H9 (cell line): Measurements from ENCODE around the gene KLHDC10. TPM values are rescaled to one million over a fixed set of nuclear protein-coding genes. Genes with fewer than 3 reads are reported as not detected.

Experiments
- DNase-seq: peaks from one replicate; pipeline ENCODE4 v3.0.0-alpha.2; 2017
- H2AFZ ChIP-seq: one replicate; pipeline ENCODE4 v1.6.1; 2013; ENCODE audit warnings: mild to moderate bottlenecking, low read length, control low read depth, moderate library complexity
- H2AK5ac ChIP-seq: 2 replicates; pipeline ENCODE4 v1.6.1; 2013; ENCODE audit warnings: low read length, control low read depth, mixed read lengths; ENCODE audit not compliant: insufficient read length
- H2BK120ac ChIP-seq: one replicate; pipeline ENCODE4 v1.6.1; 2013; ENCODE audit warnings: low read depth, mild to moderate bottlenecking, low read length, control low read depth, inconsistent platforms; ENCODE audit not compliant: poor library complexity, severe bottlenecking
- H2BK12ac ChIP-seq: 2 replicates; pipeline ENCODE4 v1.6.1; 2013; ENCODE audit warnings: low read length, control low read depth, mixed read lengths, low read depth; ENCODE audit not compliant: insufficient read length
- H2BK15ac ChIP-seq: 2 replicates; pipeline ENCODE4 v1.6.1; 2013; ENCODE audit warnings: low read depth, low read length, control low read depth
- H2BK20ac ChIP-seq: one replicate; pipeline ENCODE4 v1.6.1; 2013; ENCODE audit warnings: low read depth, mild to moderate bottlenecking, low read length, control low read depth, inconsistent platforms; ENCODE audit not compliant: poor library complexity, severe bottlenecking
- H2BK5ac ChIP-seq: 2 replicates; pipeline ENCODE4 v1.6.1; 2013; ENCODE audit warnings: low read length, control low read depth, mixed read lengths; ENCODE audit not compliant: insufficient read length
- H3K14ac ChIP-seq: 2 replicates; pipeline ENCODE4 v1.6.1; 2013; ENCODE audit warnings: low read length, control low read depth; ENCODE audit not compliant: insufficient read depth
- H3K18ac ChIP-seq: 2 replicates; pipeline ENCODE4 v1.6.1; 2013; ENCODE audit warnings: low read depth, mild to moderate bottlenecking, mixed read lengths, low read length, control low read depth; ENCODE audit not compliant: insufficient read length
- H3K23ac ChIP-seq: 2 replicates; pipeline ENCODE4 v1.6.1; 2013; ENCODE audit warnings: low read length, control low read depth, mixed read lengths, low read depth; ENCODE audit not compliant: insufficient read length
- H3K23me2 ChIP-seq: 2 replicates; pipeline ENCODE4 v1.6.1; 2013; ENCODE audit warnings: low read depth, mild to moderate bottlenecking, mixed read lengths, low read length, control low read depth; ENCODE audit not compliant: insufficient read length, poor library complexity, severe bottlenecking
- H3K27ac ChIP-seq: 2 replicates; pipeline ENCODE4 v1.5.1; 2013; ENCODE audit warnings: low read length, control low read depth, mixed read lengths, low read depth; ENCODE audit not compliant: insufficient read length
- H3K27me3 ChIP-seq: 2 replicates; pipeline ENCODE4 v1.6.1; 2013; ENCODE audit warnings: low read length, control low read depth, inconsistent platforms; ENCODE audit not compliant: insufficient read depth
- H3K4ac ChIP-seq: 2 replicates; pipeline ENCODE4 v1.6.1; 2013; ENCODE audit warnings: low read depth, mild to moderate bottlenecking, control low read depth, inconsistent platforms, low read length, moderate library complexity
- H3K4me1 ChIP-seq: 2 replicates; pipeline ENCODE4 v1.6.1; 2013; ENCODE audit warnings: low read length, control low read depth, inconsistent platforms; ENCODE audit not compliant: insufficient read depth
- H3K4me2 ChIP-seq: 2 replicates; pipeline ENCODE4 v1.6.1; 2013; ENCODE audit warnings: low read length, control low read depth, mixed read lengths; ENCODE audit not compliant: insufficient read length, insufficient read depth
- H3K56ac ChIP-seq: 2 replicates; pipeline ENCODE4 v1.6.1; 2013; ENCODE audit warnings: low read depth, mild to moderate bottlenecking, mixed read lengths, low read length, control low read depth; ENCODE audit not compliant: insufficient read length
- H3K79me1 ChIP-seq: 2 replicates; pipeline ENCODE4 v1.6.1; 2013; ENCODE audit warnings: low read depth, mild to moderate bottlenecking, moderate library complexity, low read length, control low read depth, inconsistent platforms; ENCODE audit not compliant: insufficient read depth, poor library complexity, severe bottlenecking
- H3K79me2 ChIP-seq: 2 replicates; pipeline ENCODE4 v1.6.1; 2013; ENCODE audit warnings: low read length, control low read depth, inconsistent platforms; ENCODE audit not compliant: insufficient read depth
- H3K9ac ChIP-seq: 2 replicates; pipeline ENCODE4 v1.6.1; 2013; ENCODE audit warnings: low read length, control low read depth, mixed read lengths; ENCODE audit not compliant: insufficient read length; ENCODE audit errors: extremely low read depth
- H3K9me3 ChIP-seq: one replicate; pipeline ENCODE4 v1.6.1; 2013; ENCODE audit warnings: low read depth, low read length, inconsistent platforms; ENCODE audit not compliant: control insufficient read depth
- H3T11ph ChIP-seq: one replicate; pipeline ENCODE4 v1.6.1; 2013; ENCODE audit warnings: mild to moderate bottlenecking, low read length, control low read depth, inconsistent platforms
- H4K20me1 ChIP-seq: one replicate; pipeline ENCODE4 v1.6.1; 2013; ENCODE audit not compliant: control insufficient read depth, insufficient read length, insufficient read depth
- H4K5ac ChIP-seq: 2 replicates; pipeline ENCODE4 v1.6.1; 2013; ENCODE audit warnings: low read depth, mild to moderate bottlenecking, mixed read lengths, low read length, control low read depth; ENCODE audit not compliant: insufficient read length
- H4K8ac ChIP-seq: replicated peaks from 2 replicates; pipeline ENCODE4 v1.6.1; 2013; ENCODE audit warnings: low read length, control low read depth, mixed read lengths, low read depth; ENCODE audit not compliant: insufficient read length
- H4K91ac ChIP-seq: 2 replicates; pipeline ENCODE4 v1.6.1; 2013; ENCODE audit warnings: low read depth, mild to moderate bottlenecking, moderate library complexity, mixed read lengths, low read length, control low read depth; ENCODE audit not compliant: insufficient read length
- H3K27ac Mint-ChIP-seq, 3 experiments: 2 replicates in 2 of 3; 3 replicates in 1 of 3; pipeline ENCODE4 v1.8.0; 2020 to 2021; ENCODE audit warnings: mixed read lengths in 3 of 3, mild to moderate bottlenecking in 1 of 3, moderate library complexity in 1 of 3
- H3K27me3 Mint-ChIP-seq: 2 replicates; pipeline ENCODE4 v1.8.0; 2021; ENCODE audit warnings: low read depth, mild to moderate bottlenecking, moderate library complexity, mixed read lengths
- H3K36me3 Mint-ChIP-seq, 3 experiments: 2 replicates in 2 of 3; 3 replicates in 1 of 3; pipeline ENCODE4 v1.8.0; 2020 to 2021; ENCODE audit warnings: low read depth in 3 of 3, mixed read lengths in 3 of 3; ENCODE audit not compliant: insufficient read depth in 1 of 3
- H3K4me1 Mint-ChIP-seq, 2 experiments: 2 replicates each; pipeline ENCODE4 v1.8.0; 2020; ENCODE audit warnings: mixed read lengths in 2 of 2
- H3K4me3 Mint-ChIP-seq, 2 experiments: 2 replicates in 1 of 2; 3 replicates in 1 of 2; pipeline ENCODE4 v1.8.0; 2020 to 2021; ENCODE audit warnings: mild to moderate bottlenecking in 2 of 2, mixed read lengths in 2 of 2, moderate library complexity in 1 of 2
- H3K9me3 Mint-ChIP-seq, 2 experiments: 2 replicates in 1 of 2; 3 replicates in 1 of 2; pipeline ENCODE4 v1.8.0; 2020; ENCODE audit warnings: mild to moderate bottlenecking in 2 of 2, mixed read lengths in 2 of 2, moderate library complexity in 1 of 2
- WGBS: extraction: QIAGEN DNeasy Blood & Tissue Kit; methylation state at CpG from one replicate; pipeline ENCODE4 v1.1.7; 2013; ENCODE audit warnings: missing lambda C conversion rate, low lambda C conversion rate, mixed read lengths; ENCODE audit not compliant: insufficient read length; ENCODE audit errors: extremely low coverage; 5-methylcytosine and 5-hydroxymethylcytosine counted together
- total RNA-seq: library from RNA; stranded (reverse); gene quantifications from 2 replicates; pipeline ENCODE4 v1.2.1, GENCODE V29; 2021
- TF ChIP-seq, protein P1 (sequence below): fragments of 200-600 bp; sonication (generic); conservative IDR thresholded peaks from 3 replicates; pipeline ENCODE4 v1.8.0; 2021; ENCODE audit warnings: antibody characterized with exemption, mild to moderate bottlenecking

Gene KLHDC10
- total RNA-seq, 1 experiment from 2014 or later = 17.3 TPM

DNA sequence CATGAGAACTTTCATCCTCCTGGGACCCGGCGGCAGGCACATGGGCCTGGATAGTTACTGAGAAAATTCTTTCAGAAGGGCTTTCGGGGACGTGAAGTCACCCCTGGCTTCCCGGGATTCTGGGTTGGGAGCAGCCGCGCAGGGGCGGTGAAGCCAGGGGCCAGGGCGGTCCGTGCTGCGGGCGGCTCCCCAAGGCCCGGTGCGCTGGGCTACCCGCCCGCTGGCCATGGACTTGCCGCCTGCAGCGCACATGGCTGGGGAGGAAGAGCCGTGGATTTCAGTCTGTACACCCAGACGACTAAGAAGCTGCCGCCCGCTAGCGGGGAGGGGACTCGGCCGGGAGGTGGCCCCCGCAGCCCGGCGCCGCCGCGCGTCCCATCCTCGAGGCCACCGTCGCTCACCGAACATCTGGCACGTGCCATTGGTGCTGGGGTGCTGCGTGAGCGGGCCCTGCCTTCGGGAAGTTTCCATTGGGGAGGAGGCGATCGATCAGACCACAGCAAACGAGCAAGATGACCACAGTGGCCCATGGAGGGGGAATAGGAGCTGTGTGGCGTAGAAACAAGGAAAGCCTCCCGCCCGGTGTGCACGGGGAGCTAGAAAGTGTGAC lies 70.3 kb downstream of the KLHDC10 start:
- Histone ChIP-seq H2BK5ac (no peak overlapping the region), H2BK120ac (no peak overlapping the region), H2BK15ac (no peak overlapping the region), H3K27ac (no peak overlapping the region), H3K14ac (peak overlapping the region; percentile 97), H3K4me1 (0 out of 2 replicates have a peak, but pooled peaks cover 2% of the 10 kb centered on the region), H3K56ac (no peak overlapping the region), H3K9me3 (no peaks in the 10 kb centered on the region), H3K9ac (peak overlapping the region; percentile 85), H3K23ac (no peak overlapping the region), H4K91ac (peak overlapping the region; percentile 86), H3K4me2 (peak overlapping the region; percentile 57), H2BK20ac (no peak overlapping the region), H3K27me3 (no peaks in the 10 kb centered on the region), H3K79me1 (no peaks in the 10 kb centered on the region), H2AFZ (no peak overlapping the region), H3K23me2 (peaks cover 9% of the 10 kb centered on the region), H3T11ph (no peak overlapping the region), H2AK5ac (no peak overlapping the region), H4K8ac (no peak overlapping the region), H4K5ac (peak overlapping the region; percentile 77), H3K79me2 (no peaks in the 10 kb centered on the region), H4K20me1 (no peaks in the 10 kb centered on the region), H3K18ac (peak overlapping the region; percentile 96), H3K4ac (no peak overlapping the region; the same call in none of the 2 replicates), H2BK12ac (no peak overlapping the region)
- peaks cover 27% of the 10 kb centered on the region for H3K27me3 Mint-ChIP-seq
- peak; percentile 60 for DNase-seq
- TF ChIP-seq, protein P1, sequence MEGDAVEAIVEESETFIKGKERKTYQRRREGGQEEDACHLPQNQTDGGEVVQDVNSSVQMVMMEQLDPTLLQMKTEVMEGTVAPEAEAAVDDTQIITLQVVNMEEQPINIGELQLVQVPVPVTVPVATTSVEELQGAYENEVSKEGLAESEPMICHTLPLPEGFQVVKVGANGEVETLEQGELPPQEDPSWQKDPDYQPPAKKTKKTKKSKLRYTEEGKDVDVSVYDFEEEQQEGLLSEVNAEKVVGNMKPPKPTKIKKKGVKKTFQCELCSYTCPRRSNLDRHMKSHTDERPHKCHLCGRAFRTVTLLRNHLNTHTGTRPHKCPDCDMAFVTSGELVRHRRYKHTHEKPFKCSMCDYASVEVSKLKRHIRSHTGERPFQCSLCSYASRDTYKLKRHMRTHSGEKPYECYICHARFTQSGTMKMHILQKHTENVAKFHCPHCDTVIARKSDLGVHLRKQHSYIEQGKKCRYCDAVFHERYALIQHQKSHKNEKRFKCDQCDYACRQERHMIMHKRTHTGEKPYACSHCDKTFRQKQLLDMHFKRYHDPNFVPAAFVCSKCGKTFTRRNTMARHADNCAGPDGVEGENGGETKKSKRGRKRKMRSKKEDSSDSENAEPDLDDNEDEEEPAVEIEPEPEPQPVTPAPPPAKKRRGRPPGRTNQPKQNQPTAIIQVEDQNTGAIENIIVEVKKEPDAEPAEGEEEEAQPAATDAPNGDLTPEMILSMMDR = no peak
- peaks cover 2 to 13% (median 11%) of the 10 kb centered on the region in 3 experiments for H3K36me3 Mint-ChIP-seq
- no peaks in the 10 kb centered on the region; a peak in 1 of 5 replicates for H3K9me3 Mint-ChIP-seq
- peak overlapping the region in 1 of 3 experiments; percentile 96; a peak in 3 of 7 replicates for H3K27ac Mint-ChIP-seq
- WGBS = no CpG with 5 or more reads among the region's 47 CpGs
- H3K4me1 Mint-ChIP-seq = peaks cover 26 to 35% of the 10 kb centered on the region in 2 experiments
- peak overlapping the region; percentile 58 to 71 for H3K4me3 Mint-ChIP-seq
